Kidney (tissue), 14 donors: Measurements from ENCODE around the gene LIG3. TPM values are rescaled to one million over a fixed set of nuclear protein-coding genes. Genes with fewer than 3 reads are reported as not detected.

Experiments
- DNase-seq, 5 donors: peaks; one replicate each; pipeline ENCODE4 v3.0.0-alpha.2; 2013 to 2020
- FAIRE-seq: peaks from 2 replicates; lab custom pipeline; 2012; peaks lifted over from hg19 to GRCh38; lab: Jason Lieb, UNC
- H3K27ac ChIP-seq, 2 donors: one replicate each; pipeline ENCODE4 v1.7.0; 2013; ENCODE audit warnings: low read depth in 2 of 2, low read length in 2 of 2, inconsistent platforms in 1 of 2
- H3K27me3 ChIP-seq: one replicate; pipeline ENCODE4 v1.7.1; 2013; ENCODE audit warnings: low read length, inconsistent platforms; ENCODE audit not compliant: control insufficient read depth, insufficient read depth
- H3K36me3 ChIP-seq, 3 donors: one replicate each; pipeline versions ENCODE4 v1.7.0 to v1.7.1; 2013; ENCODE audit warnings: low read length in 3 of 3, control low read depth in 1 of 3, inconsistent platforms in 1 of 3; ENCODE audit not compliant: insufficient read depth in 3 of 3, control insufficient read depth in 2 of 3
- H3K4me1 ChIP-seq, 3 donors: one replicate each; pipeline versions ENCODE4 v1.7.0 to v1.7.1; 2013; ENCODE audit warnings: low read length in 3 of 3, inconsistent platforms in 1 of 3, low read depth in 1 of 3; ENCODE audit not compliant: control insufficient read depth in 2 of 3, insufficient read depth in 2 of 3
- H3K4me3 ChIP-seq, 3 donors: one replicate each; pipeline versions ENCODE4 v1.7.0 to v1.8.1; 2013; ENCODE audit warnings: low read length in 3 of 3, control low read depth in 1 of 3, inconsistent platforms in 1 of 3
- H3K9ac ChIP-seq, 3 donors: one replicate each; pipeline versions ENCODE4 v1.7.0 to v1.7.1; 2013; ENCODE audit warnings: low read length in 3 of 3, control low read depth in 1 of 3, inconsistent platforms in 1 of 3
- H3K9me3 ChIP-seq, 3 donors: one replicate each; pipeline versions ENCODE4 v1.7.0 to v1.7.1; 2013; ENCODE audit warnings: low read length in 3 of 3, control low read depth in 1 of 3, inconsistent platforms in 1 of 3; ENCODE audit not compliant: control insufficient read depth in 2 of 3, insufficient read depth in 1 of 3
- intact Hi-C: fragments of 100-400 bp; cut with DNase I; formaldehyde crosslinking; loops from one replicate; pipeline ENCODE4 v1.11.1; 2022
- polyA plus RNA-seq: library from polyadenylated mRNA; stranded (reverse); fragments of 350-450 nt; fragmentation: Illumina TruSeq; extraction: RNeasy Lipid Tissue Mini Kit (QIAGEN cat#74804); gene quantifications from one replicate; pipeline ENCODE4 v1.2.3, GENCODE V29; 2014; ENCODE audit warnings: low read depth, low replicate concordance; ENCODE audit not compliant: insufficient read depth
- total RNA-seq: library from RNA; stranded (reverse); fragmentation: NEBNext Ultra II Directional; extraction: Animal tissue kit (Norgen Biotek cat#: 25700); gene quantifications from one replicate; pipeline ENCODE4 v1.2.1, GENCODE V29; 2021
- TF ChIP-seq, protein P1 (sequence below): IDR thresholded peaks from 3 replicates; pipeline ENCODE4 v1.5.1; 2012; ENCODE audit warnings: mild to moderate bottlenecking, moderate library complexity, borderline replicate concordance; ENCODE audit not compliant: insufficient read depth; ENCODE audit errors: extremely low read depth
- donor health status: control.
- donor health status: control.
- donor health status: control.
- donor health status: control.
- donor health status: control.
- donor health status: DM: yes; HTN: yes; CAD: no.
- donor health status: Normal renal cell carcinoma (clear cell type).

LIG3 gene
- total and polyA plus RNA-seq, 2 donors from 2014 or later: 7.6 to 34.1 TPM

DNA sequence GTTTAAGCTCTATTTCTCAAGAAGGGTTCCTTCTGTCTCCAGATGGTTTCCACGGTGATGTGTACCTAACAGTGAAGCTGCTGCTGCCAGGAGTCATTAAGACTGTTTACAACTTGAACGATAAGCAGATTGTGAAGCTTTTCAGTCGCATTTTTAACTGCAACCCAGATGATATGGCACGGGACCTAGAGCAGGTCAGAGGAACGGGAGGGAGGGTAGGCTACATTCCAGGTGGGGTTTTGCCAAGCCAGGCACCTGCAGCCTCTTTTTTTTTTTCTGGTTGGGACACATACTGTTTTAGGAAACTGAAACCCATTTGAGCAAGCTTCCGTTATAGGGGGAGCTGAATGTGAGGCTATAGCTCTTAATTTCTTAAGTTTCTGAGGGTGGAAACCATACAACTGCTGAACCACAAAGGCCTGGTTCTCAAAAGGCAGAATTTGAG lies 10.6 kb downstream of the LIG3 start:
- no peak overlapping the region for H3K4me3 ChIP-seq
- no peak for DNase-seq
- intact Hi-C loops: loop anchor here (10.0 kb wide), 1 partner anchor 124 kb away; the partner anchor contains the start of gene RAD51D
- peaks cover 14 to 47% (median 30%) of the 10 kb centered on the region in 3 donors for H3K36me3 ChIP-seq
- no peak overlapping the region for H3K9ac ChIP-seq
- no peak for FAIRE-seq
- TF ChIP-seq, protein P1, sequence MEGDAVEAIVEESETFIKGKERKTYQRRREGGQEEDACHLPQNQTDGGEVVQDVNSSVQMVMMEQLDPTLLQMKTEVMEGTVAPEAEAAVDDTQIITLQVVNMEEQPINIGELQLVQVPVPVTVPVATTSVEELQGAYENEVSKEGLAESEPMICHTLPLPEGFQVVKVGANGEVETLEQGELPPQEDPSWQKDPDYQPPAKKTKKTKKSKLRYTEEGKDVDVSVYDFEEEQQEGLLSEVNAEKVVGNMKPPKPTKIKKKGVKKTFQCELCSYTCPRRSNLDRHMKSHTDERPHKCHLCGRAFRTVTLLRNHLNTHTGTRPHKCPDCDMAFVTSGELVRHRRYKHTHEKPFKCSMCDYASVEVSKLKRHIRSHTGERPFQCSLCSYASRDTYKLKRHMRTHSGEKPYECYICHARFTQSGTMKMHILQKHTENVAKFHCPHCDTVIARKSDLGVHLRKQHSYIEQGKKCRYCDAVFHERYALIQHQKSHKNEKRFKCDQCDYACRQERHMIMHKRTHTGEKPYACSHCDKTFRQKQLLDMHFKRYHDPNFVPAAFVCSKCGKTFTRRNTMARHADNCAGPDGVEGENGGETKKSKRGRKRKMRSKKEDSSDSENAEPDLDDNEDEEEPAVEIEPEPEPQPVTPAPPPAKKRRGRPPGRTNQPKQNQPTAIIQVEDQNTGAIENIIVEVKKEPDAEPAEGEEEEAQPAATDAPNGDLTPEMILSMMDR: no peak
- H3K27ac ChIP-seq: no peak overlapping the region
- H3K27me3 ChIP-seq: no peaks in the 10 kb centered on the region
- no peaks in the 10 kb centered on the region for H3K9me3 ChIP-seq
- H3K4me1 ChIP-seq: no peaks in the 10 kb centered on the region

GRCh38 chr17:34991606-34992005 lies 11.3 kb downstream of the LIG3 start:
- Histone ChIP-seq H3K9ac (no peak overlapping the region), H3K4me1 (no peaks in the 10 kb centered on the region), H3K9me3 (no peaks in the 10 kb centered on the region), H3K36me3 (peaks cover 14 to 54% (median 30%) of the 10 kb centered on the region in 3 donors), H3K27ac (no peak overlapping the region), H3K4me3 (no peak overlapping the region), H3K27me3 (no peaks in the 10 kb centered on the region)
- intact Hi-C loops: loop anchor here (10.0 kb wide), 1 partner anchor 123 kb away; the partner anchor contains the start of gene RAD51D
- DNase-seq: no peak
- FAIRE-seq: no peak
- TF ChIP-seq, protein P1: no peak

- Histone ChIP-seq H3K27me3 (no peaks in the 10 kb centered on the region), H3K27ac (no peak overlapping the region), H3K4me1 (peaks cover 0 to 9% (median 7%) of the 10 kb centered on the region in 3 donors), H3K4me3 (no peak overlapping the region), H3K9ac (no peak overlapping the region), H3K9me3 (no peaks in the 10 kb centered on the region), H3K36me3 (peaks cover 11 to 49% (median 27%) of the 10 kb centered on the region in 3 donors)
- DNase-seq (no peak), FAIRE-seq (no peak)
- intact Hi-C loops: loop anchor here (10.0 kb wide), 1 partner anchor 122 kb away; the partner anchor contains the start of gene RAD51D
- TF ChIP-seq, protein P1: no peak
These were observed 12.7 kb downstream of the LIG3 start for GRCh38 chr17:34993031-34993430.
